HUDEP-2 (cell line): ENCODE measurements around the gene WNT7A.

Source experiments
- DNase-seq, 76 experiments: peaks; one replicate each; lab custom pipeline; 2025; ENCODE audit not compliant: unreplicated experiment in 76 of 76; lab: John Stamatoyannopoulos, UW

Gene WNT7A

DNA sequence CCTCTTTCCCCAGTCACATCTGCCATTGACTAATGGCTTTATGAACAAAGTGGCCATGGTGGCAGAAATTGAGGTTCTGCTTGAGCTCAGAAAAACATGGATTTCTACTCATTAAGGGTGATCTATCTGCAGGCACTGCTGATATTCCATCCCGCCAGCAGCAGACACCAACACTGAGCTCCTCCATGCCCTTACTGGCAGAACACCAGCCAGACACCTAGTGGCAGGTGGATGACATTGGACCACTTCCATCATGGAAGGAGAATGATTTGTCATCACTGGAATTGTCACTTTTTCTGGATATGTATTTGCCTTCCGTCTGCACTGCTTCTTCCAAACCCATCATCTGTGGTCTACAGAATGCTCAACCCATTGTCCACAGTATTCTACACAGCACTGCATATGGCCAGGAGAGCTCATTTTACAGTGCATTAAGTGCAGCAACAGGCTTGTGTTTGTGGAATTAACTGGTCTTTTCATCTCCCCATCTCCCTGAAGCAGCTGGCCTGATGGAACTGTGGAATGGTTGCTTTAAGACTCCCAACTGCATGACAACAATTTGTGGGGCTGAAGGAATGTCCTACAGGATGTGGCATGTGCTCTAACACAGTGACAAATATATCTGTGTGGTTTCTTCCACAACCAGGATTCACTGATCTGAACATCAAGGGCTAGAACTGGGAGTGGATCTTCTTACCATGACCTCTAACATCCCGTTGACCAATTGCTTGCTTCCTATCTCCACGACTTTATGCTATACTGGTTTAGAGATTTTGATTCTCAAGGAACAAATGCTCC is 103.4 kb downstream of the WNT7A start:
- DNase-seq, result no peak

DNA sequence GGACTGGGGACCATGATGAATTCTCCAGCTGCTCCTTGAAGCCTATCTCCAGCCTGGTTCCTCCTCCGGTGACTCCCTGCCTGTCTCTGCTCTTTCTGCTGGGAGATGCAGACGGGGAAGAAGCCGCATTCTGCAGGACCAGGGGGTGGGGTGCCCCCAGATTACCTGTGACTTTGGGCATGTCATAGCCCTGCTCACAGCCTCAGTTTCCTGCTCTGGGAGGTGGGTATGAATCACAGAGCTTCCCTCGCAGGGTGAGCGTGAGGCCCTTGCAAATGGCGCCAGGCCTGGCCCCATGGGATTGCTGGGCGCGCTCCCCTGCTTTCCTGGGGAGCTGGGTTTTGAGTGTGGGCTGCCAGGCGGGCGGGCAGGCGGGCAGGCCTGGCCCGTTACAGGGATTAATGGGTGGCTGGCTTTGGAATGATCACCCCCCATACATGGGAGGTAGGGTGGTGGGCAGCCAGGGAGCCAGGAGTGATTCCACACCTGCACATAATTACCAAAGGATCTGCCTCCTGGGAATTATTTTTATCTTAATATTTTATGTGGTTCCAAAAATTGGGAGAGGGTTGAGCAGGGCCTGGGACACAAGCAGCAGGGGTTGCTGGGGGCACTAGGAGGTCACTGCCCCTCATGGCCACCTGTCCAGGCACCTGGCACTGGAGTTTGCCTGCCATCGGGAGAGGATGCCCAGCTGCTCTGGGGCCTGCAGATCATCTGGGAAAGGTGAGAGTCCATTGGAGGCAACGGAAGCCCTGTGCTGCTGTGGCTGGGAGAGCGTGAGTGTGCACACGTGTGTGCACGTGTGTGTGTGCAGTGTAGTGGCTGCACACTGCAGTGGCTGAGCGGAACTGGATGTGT is 106.8 kb downstream of the WNT7A start:
- DNase-seq, result no peak

DNA sequence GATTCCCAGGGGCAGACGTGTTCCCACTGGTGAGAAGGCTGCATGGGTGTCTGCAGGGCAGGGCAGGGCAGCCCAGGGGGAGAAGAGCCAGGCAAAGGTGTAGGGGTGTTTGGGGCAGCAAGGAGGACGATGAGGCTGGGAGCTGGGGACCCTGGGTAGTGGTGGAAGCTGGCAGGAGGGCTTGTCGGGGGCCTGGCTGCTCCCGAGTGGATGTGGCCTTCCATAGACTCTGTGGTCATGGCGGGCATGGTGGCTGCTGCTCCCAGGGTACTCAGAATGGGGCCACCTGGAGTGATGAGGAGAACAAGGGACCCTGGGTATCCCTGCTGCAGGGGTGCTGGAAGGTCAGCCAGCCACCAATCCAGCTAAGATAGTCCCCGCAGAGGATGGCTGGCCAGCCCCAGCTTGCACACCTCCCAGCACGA is 107.5 kb downstream of the WNT7A start:
- DNase-seq, result no peak

DNA sequence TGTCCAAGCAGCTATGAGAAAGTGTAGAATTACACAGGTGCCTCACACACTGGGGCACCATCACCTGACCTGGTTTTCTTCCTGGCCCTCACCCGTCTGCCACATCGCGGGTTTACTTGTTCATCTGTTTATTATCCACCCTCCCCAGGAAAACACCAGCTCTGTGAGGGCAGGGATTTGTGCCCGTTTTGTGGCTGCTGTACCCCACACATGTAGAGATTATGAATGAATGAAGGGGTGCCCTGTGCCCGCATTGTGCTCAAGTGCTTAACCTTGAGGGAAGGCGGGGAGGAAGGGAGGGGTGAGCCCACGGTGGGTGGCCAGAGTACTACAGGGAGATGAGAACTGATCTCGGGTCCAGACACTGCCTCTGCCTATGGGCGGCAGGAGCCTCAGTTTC is 108.4 kb downstream of the WNT7A start:
- DNase-seq, result no peak

- no peak for DNase-seq
Measured at GRCh38 chr3:13770170-13771169, 109.4 kb downstream of the WNT7A start.

DNA sequence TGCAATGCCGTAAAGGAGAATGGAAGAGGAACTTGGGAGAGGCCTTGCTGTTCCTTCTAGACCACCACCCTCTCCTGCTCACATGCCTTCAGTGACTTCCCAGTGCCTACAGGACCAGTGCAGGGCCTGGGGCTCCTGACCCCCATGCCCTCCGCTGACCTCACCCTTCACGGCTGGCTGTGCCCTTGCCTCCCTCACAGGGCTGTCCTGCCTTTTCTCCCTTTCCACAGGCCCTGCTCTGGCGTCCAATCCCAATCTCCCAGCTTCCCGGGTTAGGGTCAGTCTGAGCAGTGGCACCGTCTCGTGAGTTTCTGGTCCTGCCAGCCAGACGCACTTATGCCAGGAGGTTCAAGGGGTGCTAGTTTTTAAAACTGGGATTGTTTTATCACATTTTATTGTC is 110.4 kb downstream of the WNT7A start:
- no peak for DNase-seq

DNA sequence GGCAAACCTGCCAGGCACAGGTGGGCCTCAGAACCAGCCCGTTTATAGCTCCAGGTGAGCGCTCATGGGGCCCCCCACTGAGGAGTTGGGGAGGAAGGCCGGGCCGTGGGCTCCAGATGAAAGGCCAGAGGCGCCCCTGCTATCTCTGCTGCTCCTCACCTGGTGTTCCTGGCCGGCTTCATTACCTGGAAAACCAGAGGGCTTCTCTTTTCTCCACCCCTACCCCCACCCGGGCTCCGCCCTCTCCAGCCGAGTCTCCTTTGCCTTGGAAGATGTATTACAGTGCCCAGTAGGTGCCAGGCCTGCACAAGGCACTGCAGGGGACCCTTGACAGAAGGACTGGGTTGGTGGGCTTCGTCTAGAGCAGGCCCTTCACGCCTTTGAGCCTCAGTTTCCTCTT is 111.4 kb downstream of the WNT7A start:
- DNase-seq, result no peak

DNA sequence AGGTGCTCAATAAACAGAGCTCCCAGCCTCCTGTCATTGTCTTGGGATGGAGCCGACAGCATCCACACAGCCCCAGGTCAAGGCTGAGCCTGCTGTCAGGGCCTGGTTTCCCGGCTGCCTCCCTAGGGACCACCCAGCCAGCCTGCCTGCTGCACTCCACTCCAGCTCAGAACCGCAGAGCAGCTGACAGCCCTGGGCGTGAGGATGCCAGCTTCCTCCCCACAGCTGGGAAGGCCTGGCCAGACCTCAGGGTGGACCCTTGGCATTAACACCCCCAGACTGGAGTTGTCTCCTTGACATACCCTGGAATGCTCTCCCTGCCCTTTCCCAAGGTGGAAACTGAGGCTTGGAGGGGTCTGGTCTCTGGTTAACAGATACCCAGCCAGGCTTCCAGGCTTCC is 112.0 kb downstream of the WNT7A start:
- DNase-seq, result no peak

DNA sequence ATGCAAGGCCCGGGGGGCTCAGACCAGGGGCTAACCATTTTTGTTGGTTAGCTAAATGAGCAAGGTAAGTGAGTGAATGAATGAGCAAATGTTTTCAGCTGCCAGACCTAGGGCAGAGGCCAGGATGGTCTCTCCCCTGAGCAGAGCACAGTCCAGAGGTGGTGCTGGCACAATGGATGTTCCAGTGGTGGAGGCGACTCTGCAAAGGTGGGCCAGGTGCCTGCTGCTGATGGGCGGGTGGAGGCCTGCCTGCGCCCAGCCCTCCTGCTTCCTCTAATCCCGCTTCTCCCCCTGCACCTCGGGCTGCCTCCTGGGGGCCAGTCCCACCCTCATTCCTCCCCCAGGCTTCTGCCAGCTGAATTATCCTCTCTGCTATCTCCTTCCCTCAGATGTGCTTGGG is 112.8 kb downstream of the WNT7A start:
- DNase-seq, result no peak
